SHP77 treated with DMSO at 0.1 percent for 48 hours (cell line): Measurements from ENCODE around the gene ARL11.
"Not testable (repeated sequence)": the region's sequence is repeated elsewhere in the genome, so short reads cannot be mapped to it uniquely, and the experiment has no call there.

Experiments used
- DNase-seq: peaks from one replicate; lab custom pipeline; 2025; lab: John Stamatoyannopoulos, UW

The ARL11 gene

DNA sequence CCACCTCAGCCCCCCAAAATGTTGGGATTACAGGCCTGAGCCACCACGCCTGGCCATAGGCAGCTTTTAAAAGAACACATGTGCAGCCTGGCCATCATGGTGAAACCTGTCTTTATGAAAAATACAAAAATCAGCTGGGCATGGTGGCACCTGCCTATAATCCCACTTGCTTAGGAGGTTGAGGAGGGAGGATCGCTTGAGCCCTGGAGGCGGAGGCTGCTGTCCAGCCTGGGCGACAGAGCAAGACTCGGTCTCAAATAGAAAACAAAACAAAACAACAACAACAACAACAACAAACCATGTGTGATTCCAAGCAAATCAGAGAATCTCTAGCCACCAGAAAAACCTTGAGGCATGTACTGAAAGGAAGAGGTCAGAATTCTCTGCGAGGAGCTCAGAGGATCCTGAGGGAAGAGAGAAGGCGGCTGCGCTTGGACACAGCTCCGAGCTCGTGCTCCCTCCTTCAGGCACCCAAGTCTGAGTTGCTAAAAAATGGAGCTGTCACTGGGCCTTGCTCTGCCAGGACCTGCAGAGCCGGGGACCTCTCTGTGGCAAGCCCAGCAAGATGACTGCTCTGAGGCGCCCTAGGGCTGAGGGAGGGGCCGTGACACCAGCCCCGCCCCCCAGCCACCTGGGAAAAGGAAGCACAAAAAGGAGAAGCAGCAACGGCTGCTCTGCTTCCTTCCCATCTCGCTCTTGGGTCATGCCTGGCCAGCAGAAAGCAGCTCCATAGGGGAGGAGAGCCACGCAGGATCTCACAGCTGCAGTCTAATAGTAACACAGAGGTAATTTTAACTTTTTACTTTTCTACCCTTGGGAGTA is at the start of gene ARL11:
TSS of gene ARL11 (plus strand) at position 677 of the 822 bp plus-strand sequence. CDS start 1,941 bp downstream, outside the sequence.
- DNase-seq: no peak

- no peak for DNase-seq
Observed at GRCh38 chr13:49579501-49579900, 48.8 kb upstream of the ARL11 start.

- DNase-seq: no peak
Observed at GRCh38 chr13:49580980-49581680, 47.2 kb upstream of the ARL11 start.

DNA sequence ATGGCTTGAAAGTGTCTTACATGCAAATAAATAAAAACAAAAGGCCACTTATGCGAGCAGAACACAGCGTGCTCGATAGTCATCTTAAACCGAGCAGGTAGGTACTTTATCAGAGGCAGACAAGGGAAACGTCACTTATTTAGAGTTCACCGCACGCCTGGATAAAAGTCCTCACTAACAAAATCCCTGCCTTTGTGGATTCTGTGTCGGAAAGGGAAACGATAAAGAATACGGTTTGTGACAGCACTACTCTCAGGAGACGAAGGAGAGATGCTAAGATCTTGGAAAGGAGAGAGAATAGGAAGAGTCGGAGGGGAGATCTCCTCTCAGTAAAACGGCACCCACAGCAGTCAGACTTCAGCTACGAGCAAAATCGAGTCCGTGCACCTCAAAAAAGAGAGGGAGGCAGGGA is 43.5 kb upstream of the ARL11 start:
- no peak for DNase-seq

- peak; percentile 52 for DNase-seq
Observed at GRCh38 chr13:49585220-49586157, 42.8 kb upstream of the ARL11 start, which contains the start of gene RCBTB1. RCBTB1 (minus strand) TSS chr13:49585558; CDS start chr13:49567279, 18,279 bp downstream.

- DNase-seq: no peak
Observed at GRCh38 chr13:49586717-49587116, 41.6 kb upstream of the ARL11 start.

- DNase-seq: no peak
Observed at GRCh38 chr13:49587311-49587847, 40.9 kb upstream of the ARL11 start.

DNA sequence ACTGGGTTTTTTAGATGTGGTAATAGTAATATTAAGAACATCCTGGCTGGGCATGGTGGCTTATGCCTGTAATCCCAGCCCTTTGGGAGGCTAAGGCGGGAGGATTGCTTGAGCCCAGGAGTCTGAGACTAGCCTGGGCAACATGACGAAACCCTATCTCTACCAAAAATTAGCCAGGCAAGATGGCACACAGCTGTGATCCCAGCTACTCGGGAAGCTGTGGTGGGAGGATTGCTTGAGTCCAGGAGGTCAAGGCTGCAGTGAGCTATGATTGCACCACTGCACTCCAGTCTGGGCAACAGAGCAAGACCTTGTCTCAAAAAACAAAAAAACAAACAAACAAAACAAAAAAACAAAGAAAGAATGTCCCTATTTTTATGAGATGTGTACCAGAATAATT is 37.6 kb upstream of the ARL11 start:
- DNase-seq: not testable (repeated sequence)

- DNase-seq: not testable (repeated sequence)
Observed at GRCh38 chr13:49593876-49594275, 34.4 kb upstream of the ARL11 start.

DNA sequence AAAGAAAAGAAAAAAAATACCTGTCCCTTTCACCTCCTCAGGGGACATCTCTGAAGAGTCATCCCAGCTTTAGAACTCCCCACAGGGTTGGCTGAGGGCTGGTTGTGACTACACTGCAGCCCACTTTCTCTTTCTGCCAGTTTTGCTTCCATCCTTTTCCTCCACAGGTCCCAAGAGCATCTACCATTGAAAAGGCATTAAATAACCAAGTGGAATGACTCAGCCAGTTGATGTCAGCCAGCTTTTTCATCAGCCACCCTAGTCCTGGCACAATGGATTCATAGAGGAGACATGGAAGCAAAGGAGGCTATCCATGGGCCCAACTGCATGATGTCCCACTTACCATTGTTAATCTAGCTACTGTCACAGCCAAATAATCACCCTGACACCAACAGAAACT is 33.7 kb upstream of the ARL11 start:
- no peak for DNase-seq

DNA sequence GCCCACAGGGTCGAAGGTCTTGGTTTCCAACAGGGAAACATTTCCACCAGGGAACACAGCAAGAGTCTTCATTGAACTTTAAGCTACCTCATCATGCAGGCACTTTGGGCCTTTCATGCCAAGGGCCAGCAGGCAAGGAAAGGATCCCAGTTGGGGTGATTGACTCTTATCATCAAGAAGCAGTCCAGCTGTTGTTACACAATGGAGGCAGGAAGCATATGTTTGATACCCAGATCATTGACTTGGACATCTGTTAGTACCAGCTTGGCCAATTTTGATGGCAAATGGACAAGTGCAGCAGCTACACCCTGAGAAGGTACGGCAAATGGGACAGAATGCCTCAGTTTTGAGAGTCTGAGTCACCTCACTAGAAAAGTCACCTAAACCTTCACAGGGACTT is 32.1 kb upstream of the ARL11 start:
- DNase-seq: no peak

- no peak for DNase-seq
Observed at GRCh38 chr13:49597043-49597641, 31.2 kb upstream of the ARL11 start.

DNA sequence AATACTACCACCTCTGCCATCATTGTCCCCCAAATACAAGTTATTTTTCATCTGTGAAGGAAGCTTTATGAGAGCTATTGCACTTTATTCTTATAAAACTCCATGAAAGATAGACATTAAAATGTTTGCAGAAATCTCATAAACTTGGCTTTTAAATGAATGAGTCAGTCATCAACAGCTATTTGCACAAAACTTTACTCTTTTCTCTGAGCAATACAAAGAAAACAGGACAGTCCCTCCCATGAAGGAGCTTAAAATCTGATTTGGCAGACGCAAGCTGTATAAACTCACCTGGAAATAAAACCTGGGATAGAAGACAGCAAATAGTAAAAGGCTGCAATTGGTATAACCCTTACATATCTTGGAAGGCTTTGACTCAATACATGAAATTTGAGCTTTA is 26.3 kb upstream of the ARL11 start:
- no peak for DNase-seq

GRCh38 chr13:49602615-49603014 is 25.7 kb upstream of the ARL11 start:
- not testable (repeated sequence) for DNase-seq

- DNase-seq: no peak
Observed at GRCh38 chr13:49604570-49604969, 23.7 kb upstream of the ARL11 start.

- DNase-seq: peak; percentile 75
Observed at GRCh38 chr13:49606747-49607648, 21.3 kb upstream of the ARL11 start.

DNA sequence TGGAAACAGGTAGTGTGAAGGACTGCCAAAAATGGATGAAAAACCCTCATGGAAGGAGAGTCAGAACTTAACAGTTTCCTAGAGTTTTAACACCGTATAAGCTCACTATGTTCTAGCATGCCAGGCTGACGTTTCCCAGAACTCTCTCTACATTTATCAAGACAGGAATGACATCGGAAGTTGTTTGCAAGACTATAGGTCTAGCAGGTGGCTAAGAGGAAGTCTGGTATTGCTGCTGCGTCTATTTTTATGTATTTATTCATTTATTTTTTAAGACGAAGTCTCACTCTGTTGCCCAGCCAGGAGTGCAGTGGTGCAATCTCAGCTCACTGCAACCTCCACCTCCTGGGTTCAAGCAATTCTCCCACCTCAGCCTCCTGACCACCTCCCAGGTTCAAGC is 20.5 kb upstream of the ARL11 start:
- DNase-seq: no peak

GRCh38 chr13:49608651-49609331 is 19.5 kb upstream of the ARL11 start:
- no peak for DNase-seq

DNA sequence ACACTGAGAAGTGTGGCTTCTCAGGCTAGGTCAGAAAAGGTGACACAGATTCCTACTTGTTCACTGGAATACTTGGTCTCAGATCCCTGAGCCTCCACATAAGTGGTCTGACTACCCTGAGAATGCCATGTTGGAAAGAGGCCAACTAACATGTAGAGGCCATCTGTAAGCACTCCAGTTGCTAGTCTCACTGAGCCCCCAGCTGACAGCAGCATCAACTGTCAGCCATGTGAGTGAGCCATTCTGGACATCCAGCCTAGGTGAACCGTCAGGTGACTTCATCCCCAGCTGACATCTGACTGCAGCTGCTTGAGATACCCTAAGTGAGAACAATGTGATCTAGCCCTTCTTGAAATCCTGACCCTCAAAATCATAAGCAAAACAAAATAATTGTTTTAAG is 18.1 kb upstream of the ARL11 start:
- peak; percentile 80 for DNase-seq

DNA sequence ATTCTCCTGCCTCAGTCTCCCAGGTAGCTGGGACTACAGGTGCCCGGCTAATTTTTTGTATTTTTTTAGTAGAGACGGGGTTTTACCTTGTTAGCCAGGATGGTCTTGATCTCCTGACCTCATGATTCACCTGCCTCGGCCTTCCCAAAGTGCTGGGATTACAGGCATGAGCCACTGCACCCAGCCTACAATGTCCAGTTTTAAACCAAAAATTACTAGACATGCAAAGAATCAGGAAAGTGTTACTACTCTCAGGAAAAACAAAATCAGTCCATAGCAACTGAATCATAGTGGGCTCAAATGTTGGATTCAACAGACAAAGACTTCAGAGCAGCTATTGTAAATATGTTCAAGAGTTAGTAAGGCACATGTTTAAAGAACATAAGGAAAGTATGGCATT is 16.3 kb upstream of the ARL11 start:
- DNase-seq: not testable (repeated sequence)
